GM21619 (cell line): ENCODE measurements around the gene KIF22.

Experiments
- ATAC-seq: cut with Tn5 transposase; IDR thresholded peaks from one replicate; pipeline ENCODE4 v1.9.1; 2021; ENCODE audit not compliant: unreplicated experiment

KIF22 gene

GRCh38 chr16:29834079-29834478 is 43.5 kb downstream of the KIF22 start:
- ATAC-seq = no peak

- ATAC-seq = no peak
Measured at GRCh38 chr16:29835926-29836325, 45.4 kb downstream of the KIF22 start.

GRCh38 chr16:29836623-29837022 is 46.1 kb downstream of the KIF22 start:
- no peak for ATAC-seq

GRCh38 chr16:29837841-29838240 is 47.3 kb downstream of the KIF22 start:
- no peak for ATAC-seq

GRCh38 chr16:29839822-29840221 is 49.3 kb downstream of the KIF22 start:
- no peak for ATAC-seq

GRCh38 chr16:29840240-29840639 is 49.7 kb downstream of the KIF22 start:
- ATAC-seq = no peak

- no peak for ATAC-seq
Measured at GRCh38 chr16:29841631-29842030, 51.1 kb downstream of the KIF22 start.

GRCh38 chr16:29842732-29843346 is 52.3 kb downstream of the KIF22 start:
- ATAC-seq = no peak

- no peak for ATAC-seq
Measured at GRCh38 chr16:29843931-29844330, 53.4 kb downstream of the KIF22 start.

GRCh38 chr16:29844575-29845331 is 54.2 kb downstream of the KIF22 start:
- no peak for ATAC-seq

GRCh38 chr16:29845656-29846055 is 55.1 kb downstream of the KIF22 start:
- no peak for ATAC-seq

- no peak for ATAC-seq
Measured at GRCh38 chr16:29848420-29849297, 58.1 kb downstream of the KIF22 start.

- no peak for ATAC-seq
Measured at GRCh38 chr16:29849505-29849904, 59.0 kb downstream of the KIF22 start.

GRCh38 chr16:29850998-29851397 is 60.4 kb downstream of the KIF22 start:
- ATAC-seq = no peak

GRCh38 chr16:29852654-29853053 is 62.1 kb downstream of the KIF22 start:
- ATAC-seq = no peak

- no peak for ATAC-seq
Measured at GRCh38 chr16:29854520-29855100, 64.1 kb downstream of the KIF22 start.
